Measurements from ENCODE around the gene TMEM117.

The TMEM117 gene

DNA sequence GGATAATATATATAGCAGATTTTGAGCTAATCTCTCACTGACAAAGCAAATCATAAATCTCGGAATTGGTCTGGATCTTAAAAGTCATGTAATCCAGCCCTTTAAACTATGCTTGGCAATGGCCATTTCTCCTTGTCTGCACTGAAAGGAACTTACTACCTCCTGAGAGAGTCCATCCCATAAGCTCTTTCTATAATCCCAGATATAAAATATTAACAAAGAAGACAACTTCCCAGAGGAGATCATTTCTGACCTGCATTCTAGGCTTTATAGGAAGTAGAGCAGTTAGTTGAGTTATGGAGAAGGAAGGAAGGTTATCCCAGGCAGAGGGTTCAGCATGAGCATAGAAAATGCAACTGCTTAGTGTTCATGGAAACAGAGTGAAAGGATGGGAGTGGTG is 99.7 kb downstream of the TMEM117 start:
- H3K36me3 Mint-ChIP-seq: peaks cover 17% of the 10 kb centered on the region
- no peaks in the 10 kb centered on the region for H3K4me1 Mint-ChIP-seq (ENCODE audit: low read depth)
- peaks cover 15% of the 10 kb centered on the region for H3K9me3 Mint-ChIP-seq (ENCODE audit: low read depth)
- no peak overlapping the region for H3K27ac Mint-ChIP-seq
- H3K4me3 Mint-ChIP-seq: no peak overlapping the region
- H3K27me3 Mint-ChIP-seq: no peaks in the 10 kb centered on the region

DNA sequence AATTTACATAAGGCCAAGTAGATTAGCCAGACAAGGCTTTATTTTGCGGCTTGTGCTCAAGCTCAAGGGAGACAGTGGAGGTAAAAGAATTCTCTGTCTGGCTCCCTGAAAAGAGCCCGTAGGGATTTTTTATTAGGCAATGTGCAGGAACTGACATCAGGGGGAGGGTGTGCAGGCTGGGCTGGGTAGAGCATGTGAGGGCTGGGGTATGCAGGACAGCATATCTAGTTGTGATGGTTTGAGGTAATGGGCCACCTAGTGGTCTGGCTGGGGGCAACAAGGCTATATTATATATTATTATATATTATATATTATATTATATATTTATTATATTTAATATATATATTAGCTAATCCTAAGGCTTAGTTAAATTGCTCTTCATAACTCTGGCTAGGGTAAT is 102.1 kb downstream of the TMEM117 start:
- Mint-ChIP-seq H3K27me3 (no peaks in the 10 kb centered on the region), H3K27ac (no peak overlapping the region)

DNA sequence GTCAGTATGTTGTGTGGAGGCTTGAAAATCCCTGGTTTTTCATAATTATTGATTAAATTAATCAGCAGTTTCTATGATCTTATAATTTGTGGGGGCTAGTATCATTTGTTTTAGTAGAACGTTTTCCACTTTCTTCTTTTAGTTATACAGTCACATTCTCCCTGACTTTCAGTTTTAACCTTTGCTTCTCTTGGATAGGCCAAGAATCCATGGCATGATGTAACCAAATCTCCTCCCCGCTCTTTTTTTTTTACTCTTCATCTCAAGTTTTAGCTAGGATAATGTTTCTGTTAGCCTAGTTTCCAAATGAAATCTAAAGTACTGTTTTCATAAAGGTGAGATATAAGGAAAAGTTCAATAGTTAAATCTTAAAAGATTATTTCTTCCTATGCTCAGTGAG is 106.5 kb downstream of the TMEM117 start:
- Mint-ChIP-seq H3K4me3 (no peak overlapping the region), H3K27ac (no peak overlapping the region), H3K27me3 (no peaks in the 10 kb centered on the region), H3K9me3 (ENCODE audit: low read depth) (no peaks in the 10 kb centered on the region), H3K4me1 (ENCODE audit: low read depth) (no peaks in the 10 kb centered on the region), H3K36me3 (peaks cover 19% of the 10 kb centered on the region)

More for the DNA sequence above, 102.1 kb downstream of the TMEM117 start:
- Mint-ChIP-seq H3K4me1 (ENCODE audit: low read depth) (no peaks in the 10 kb centered on the region), H3K4me3 (no peak overlapping the region), H3K9me3 (ENCODE audit: low read depth) (no peaks in the 10 kb centered on the region), H3K36me3 (peaks cover 4% of the 10 kb centered on the region)

DNA sequence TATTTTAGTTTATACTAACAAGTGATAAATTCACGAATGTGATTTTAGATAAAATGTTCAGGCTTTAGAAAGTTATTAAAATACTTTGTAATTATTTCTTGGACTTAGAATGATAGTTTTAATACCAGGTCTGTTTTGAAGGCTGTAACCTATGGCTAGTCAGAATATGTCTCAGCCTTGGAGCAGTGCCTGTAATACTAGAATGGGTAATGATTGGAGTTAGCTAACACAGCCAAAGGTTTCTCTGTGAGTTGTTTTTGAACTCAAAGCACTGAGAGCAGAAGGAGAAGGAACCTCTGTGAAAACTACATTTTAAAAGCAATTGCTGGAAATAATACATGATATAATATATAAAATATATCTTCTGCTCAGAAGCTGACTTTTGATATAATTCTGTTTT is 110.1 kb downstream of the TMEM117 start:
- Mint-ChIP-seq H3K9me3 (ENCODE audit: low read depth) (no peaks in the 10 kb centered on the region), H3K36me3 (peaks cover 26% of the 10 kb centered on the region)

DNA sequence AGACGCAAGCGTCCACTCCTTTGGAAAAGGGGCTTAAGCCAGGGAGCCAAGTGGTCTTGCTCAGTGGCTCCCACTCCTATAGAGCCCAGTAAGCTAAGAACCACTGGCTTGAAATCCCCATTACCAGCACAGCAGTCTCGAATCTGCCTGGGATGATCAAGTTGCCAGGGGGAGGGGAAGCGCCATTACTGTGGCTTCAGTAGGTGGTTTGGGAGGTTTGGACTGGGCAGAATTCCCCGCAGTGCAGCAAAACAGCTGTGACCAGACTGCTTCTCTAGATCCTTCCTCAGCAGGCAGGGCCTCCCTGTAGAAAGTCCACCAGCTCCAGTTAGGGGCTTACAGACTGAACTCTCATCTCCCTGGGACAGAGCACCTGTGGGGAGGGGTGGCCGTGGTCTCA is 115.4 kb downstream of the TMEM117 start:
- no peaks in the 10 kb centered on the region for H3K27me3 Mint-ChIP-seq
- peaks cover 12% of the 10 kb centered on the region for H3K36me3 Mint-ChIP-seq
- no peaks in the 10 kb centered on the region for H3K9me3 Mint-ChIP-seq (ENCODE audit: low read depth)
- no peak overlapping the region for H3K27ac Mint-ChIP-seq
- peaks cover 7% of the 10 kb centered on the region for H3K4me1 Mint-ChIP-seq (ENCODE audit: low read depth)
- no peak overlapping the region for H3K4me3 Mint-ChIP-seq

More for the DNA sequence above, 110.1 kb downstream of the TMEM117 start:
- H3K4me1 Mint-ChIP-seq (ENCODE audit: low read depth): no peaks in the 10 kb centered on the region
- H3K27me3 Mint-ChIP-seq: no peaks in the 10 kb centered on the region
- no peak overlapping the region for H3K4me3 Mint-ChIP-seq
- H3K27ac Mint-ChIP-seq: no peak overlapping the region

DNA sequence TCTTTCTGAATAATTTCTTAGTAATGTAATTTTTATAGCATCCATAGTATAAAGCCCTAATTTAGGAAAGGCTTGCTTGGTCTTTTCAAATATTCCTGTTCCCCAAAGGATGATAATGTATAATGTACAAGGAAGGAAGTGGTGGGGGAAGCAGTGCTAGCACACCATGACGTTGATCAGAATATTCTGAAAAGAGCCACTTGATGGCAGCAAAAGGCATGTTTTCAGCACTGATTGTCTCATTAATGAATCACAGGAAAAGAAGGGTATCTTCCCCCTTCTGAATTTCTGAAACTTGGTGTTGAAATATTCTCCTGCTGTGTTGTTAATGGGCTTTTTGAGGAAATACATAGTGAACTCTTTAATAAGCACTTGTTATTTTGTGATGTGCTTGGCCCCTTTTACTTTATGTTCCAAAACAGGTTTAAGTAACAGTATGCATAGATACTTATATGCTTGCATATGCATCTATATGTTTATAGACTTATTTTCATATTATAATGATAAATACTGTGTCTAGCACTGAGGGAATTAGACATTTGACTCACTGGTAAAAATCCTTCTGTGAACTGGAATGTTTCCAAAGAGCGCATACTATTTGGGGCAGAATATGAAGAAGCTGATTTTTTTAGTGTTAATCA is 122.0 kb downstream of the TMEM117 start:
- Mint-ChIP-seq H3K36me3 (peaks cover 2% of the 10 kb centered on the region), H3K9me3 (ENCODE audit: low read depth) (no peaks in the 10 kb centered on the region), H3K4me3 (no peak overlapping the region), H3K4me1 (ENCODE audit: low read depth) (peaks cover 9% of the 10 kb centered on the region), H3K27me3 (no peaks in the 10 kb centered on the region), H3K27ac (no peak overlapping the region)

DNA sequence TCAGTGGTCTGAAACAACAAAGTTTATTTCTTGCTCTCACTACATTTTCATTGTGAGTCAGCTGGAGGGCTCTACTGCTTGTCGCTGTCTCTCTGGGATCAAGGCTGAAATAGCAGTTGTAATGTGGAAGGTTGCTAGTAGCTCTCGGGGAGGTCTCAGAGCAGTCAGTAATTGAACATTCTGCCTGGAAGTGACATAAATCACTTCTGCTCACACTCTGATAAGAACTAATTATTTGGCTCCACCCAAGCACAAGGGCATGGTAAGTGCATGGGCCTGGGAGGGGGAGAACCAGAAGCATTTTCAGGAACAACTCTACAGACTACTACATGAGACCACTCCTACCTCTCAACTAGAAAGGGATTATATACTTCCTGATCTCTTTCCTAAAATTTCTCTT is 128.2 kb downstream of the TMEM117 start:
- Mint-ChIP-seq H3K4me1 (ENCODE audit: low read depth) (no peaks in the 10 kb centered on the region), H3K9me3 (ENCODE audit: low read depth) (peaks cover 7% of the 10 kb centered on the region), H3K4me3 (no peak overlapping the region), H3K27me3 (no peaks in the 10 kb centered on the region), H3K36me3 (peaks cover 7% of the 10 kb centered on the region), H3K27ac (no peak overlapping the region)

DNA sequence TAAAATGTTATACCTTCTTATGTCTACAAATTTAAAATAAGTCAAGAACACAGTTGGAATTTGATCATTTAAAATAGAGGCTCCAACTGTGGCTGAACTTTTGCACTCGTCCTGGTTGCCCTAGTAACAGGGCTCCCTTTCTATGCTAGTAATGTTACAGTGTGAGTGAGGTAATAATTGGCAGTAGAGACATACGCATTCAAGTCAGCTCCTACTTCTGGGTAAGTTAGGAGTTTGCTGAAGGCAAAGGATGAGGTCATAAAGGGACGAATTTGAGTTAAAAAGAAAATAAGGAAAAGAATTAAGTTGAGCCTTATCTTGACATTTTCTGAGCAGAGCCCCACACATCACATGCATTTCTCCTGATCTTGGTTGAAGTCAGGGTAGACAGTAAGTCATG is 129.1 kb downstream of the TMEM117 start:
- no peak overlapping the region for H3K27ac Mint-ChIP-seq

DNA sequence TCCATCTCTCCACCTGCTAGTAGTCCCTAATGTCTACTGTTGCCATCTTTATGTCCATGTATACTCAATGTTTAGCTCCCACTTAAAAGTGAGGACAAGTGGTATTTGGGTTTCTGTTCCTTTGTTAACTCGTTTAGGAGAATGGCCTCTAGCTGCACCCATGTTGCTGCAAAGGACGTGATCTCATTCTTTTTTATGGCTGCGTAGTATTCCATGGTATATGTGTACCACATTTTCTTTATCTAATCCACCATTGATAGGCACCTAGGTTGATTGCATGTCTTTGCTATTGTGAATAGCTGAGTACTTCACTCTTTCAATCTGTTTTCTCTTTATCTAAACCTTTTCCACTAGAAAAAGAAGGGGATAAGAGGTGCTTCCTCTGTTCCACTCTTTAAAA is 130.0 kb downstream of the TMEM117 start:
- Mint-ChIP-seq H3K4me1 (ENCODE audit: low read depth) (no peaks in the 10 kb centered on the region), H3K4me3 (no peak overlapping the region), H3K9me3 (ENCODE audit: low read depth) (peaks cover 7% of the 10 kb centered on the region), H3K27me3 (no peaks in the 10 kb centered on the region), H3K36me3 (peaks cover 10% of the 10 kb centered on the region), H3K27ac (no peak overlapping the region)

More for the DNA sequence above, 129.1 kb downstream of the TMEM117 start:
- Mint-ChIP-seq H3K27me3 (no peaks in the 10 kb centered on the region), H3K36me3 (peaks cover 7% of the 10 kb centered on the region), H3K4me1 (ENCODE audit: low read depth) (no peaks in the 10 kb centered on the region), H3K9me3 (ENCODE audit: low read depth) (peaks cover 7% of the 10 kb centered on the region), H3K4me3 (no peak overlapping the region)

DNA sequence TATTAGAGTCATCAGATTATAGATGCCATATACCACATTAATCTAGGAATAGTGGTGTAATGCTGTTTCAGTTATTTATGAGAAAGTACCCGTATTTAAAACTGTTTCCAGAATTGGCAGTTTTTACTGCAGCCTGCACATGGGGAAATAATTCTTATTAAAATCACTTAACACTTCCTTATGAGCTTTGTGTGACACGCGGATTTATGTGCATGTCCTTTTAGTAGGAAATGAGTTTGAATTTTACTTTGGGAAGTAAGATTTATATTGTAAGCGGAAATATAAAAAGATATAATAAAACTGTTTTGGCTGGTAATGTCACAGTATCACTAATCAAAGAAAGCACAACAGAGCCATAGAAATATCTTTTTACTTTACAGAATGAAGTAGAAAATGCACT is 132.9 kb downstream of the TMEM117 start:
- H3K27ac Mint-ChIP-seq: no peak overlapping the region
- no peaks in the 10 kb centered on the region for H3K27me3 Mint-ChIP-seq
- H3K4me3 Mint-ChIP-seq: no peak overlapping the region
- H3K36me3 Mint-ChIP-seq: peaks cover 20% of the 10 kb centered on the region
- H3K9me3 Mint-ChIP-seq (ENCODE audit: low read depth): peaks cover 7% of the 10 kb centered on the region
- H3K4me1 Mint-ChIP-seq (ENCODE audit: low read depth): no peaks in the 10 kb centered on the region

DNA sequence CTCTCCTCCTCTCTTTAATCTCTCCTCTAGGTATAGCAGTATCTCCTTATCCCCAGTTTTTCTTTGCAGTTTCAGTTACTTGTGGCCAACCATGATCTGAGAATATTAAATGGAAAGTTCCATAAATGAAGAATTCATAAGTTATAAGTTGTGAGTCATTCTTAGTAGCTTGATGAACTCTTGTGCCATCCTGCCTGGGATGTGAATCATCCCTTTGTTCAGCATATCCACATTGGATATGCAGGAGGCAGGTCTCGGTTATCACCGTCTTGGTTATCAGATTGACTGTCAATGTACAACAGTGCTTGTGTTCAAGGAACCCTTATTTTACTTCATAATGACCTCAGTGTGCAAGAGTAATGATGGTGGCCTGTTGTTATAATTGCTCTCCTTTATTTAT is 134.0 kb downstream of the TMEM117 start:
- Mint-ChIP-seq H3K27ac (no peak overlapping the region), H3K27me3 (no peaks in the 10 kb centered on the region), H3K4me3 (no peak overlapping the region), H3K36me3 (peaks cover 20% of the 10 kb centered on the region), H3K9me3 (ENCODE audit: low read depth) (peaks cover 7% of the 10 kb centered on the region), H3K4me1 (ENCODE audit: low read depth) (no peaks in the 10 kb centered on the region)

DNA sequence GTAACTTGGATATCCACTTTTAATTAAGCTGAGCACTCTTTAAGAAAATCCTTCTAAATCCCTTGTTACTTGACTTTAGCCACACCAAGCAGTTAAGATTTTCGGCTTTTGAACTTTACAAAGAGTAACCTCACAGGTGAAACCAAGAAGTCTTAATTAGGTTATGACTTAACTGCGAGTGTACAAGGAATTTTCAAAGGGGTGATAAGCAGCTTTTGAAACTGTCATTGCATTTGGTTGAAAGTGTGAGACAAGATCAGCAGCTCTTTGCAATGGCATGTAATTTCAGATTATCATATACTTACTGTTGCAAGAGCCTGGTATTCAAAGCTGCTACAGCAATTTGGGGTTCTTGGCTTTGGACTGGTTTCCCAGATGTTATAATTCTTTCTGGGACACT is 137.5 kb downstream of the TMEM117 start:
- Mint-ChIP-seq H3K4me3 (no peak overlapping the region), H3K27ac (no peak overlapping the region), H3K27me3 (no peaks in the 10 kb centered on the region), H3K4me1 (ENCODE audit: low read depth) (no peaks in the 10 kb centered on the region), H3K9me3 (ENCODE audit: low read depth) (peaks cover 11% of the 10 kb centered on the region), H3K36me3 (peaks cover 30% of the 10 kb centered on the region)

DNA sequence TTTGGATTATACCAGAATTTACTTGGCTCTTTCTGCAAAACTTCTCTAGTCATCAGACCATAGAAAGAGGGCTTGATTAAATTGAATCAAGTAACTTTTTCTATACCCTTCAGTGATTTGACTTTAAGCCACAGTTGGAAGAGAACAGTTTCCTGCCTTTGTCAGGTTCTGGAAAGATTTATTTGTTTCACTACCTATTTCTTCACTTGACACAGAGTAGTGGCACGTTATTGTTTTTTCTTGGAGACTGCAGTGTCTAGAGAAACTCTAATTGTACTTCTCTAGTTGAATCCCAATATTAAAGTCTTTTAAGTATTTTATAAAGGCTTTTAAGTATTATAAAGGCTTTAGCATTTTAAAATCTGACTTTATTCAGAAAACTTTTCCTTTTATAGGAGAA is 138.1 kb downstream of the TMEM117 start:
- H3K27ac Mint-ChIP-seq: no peak overlapping the region
- H3K27me3 Mint-ChIP-seq: no peaks in the 10 kb centered on the region
- peaks cover 16% of the 10 kb centered on the region for H3K9me3 Mint-ChIP-seq (ENCODE audit: low read depth)
- no peaks in the 10 kb centered on the region for H3K4me1 Mint-ChIP-seq (ENCODE audit: low read depth)
- H3K36me3 Mint-ChIP-seq: peaks cover 30% of the 10 kb centered on the region
- no peak overlapping the region for H3K4me3 Mint-ChIP-seq

DNA sequence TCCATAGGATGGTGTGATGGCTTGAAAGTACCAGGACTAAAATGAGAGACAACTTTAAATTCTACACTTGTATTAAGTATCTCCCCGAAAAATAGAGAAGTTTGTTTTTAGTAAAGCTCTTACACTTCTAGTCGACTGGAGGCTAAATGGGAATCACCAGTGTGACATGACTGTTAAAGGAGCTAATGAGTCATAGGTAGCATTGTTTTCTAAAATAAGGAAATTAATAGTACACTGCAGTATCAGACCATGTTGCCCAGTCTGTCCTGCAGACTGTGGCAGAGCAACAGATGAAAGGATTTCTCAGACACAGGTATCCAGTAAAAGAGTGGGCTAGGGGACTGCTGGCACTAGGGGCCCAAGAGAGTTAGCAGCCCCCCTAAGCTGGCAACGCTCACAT is 140.1 kb downstream of the TMEM117 start:
- Mint-ChIP-seq H3K27me3 (no peaks in the 10 kb centered on the region), H3K36me3 (peaks cover 33% of the 10 kb centered on the region), H3K4me1 (ENCODE audit: low read depth) (no peaks in the 10 kb centered on the region), H3K4me3 (no peak overlapping the region), H3K27ac (no peak overlapping the region), H3K9me3 (ENCODE audit: low read depth) (peaks cover 19% of the 10 kb centered on the region)

DNA sequence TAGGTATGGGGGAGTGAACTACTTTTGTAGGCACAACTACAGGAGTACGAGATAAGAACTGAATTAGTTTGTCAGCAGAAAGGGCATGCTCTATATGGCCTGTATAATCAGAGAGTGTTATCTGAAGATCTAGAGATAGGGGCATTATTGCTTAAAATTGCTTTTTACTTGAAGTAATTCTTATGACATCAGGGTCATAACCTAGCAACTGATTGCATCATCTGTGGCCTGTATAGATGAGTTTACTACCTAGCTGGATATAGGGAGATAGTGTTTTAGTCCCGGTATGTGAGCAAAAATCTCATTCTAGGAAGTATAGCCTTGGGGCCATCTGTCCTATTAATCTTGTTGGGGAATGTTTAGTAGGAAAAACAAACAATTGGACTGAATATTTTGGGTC is 142.7 kb downstream of the TMEM117 start:
- H3K36me3 Mint-ChIP-seq: peaks cover 28% of the 10 kb centered on the region
- H3K4me3 Mint-ChIP-seq: no peak overlapping the region
- H3K9me3 Mint-ChIP-seq (ENCODE audit: low read depth): peaks cover 19% of the 10 kb centered on the region
- H3K27ac Mint-ChIP-seq: no peak overlapping the region
- H3K4me1 Mint-ChIP-seq (ENCODE audit: low read depth): no peaks in the 10 kb centered on the region
- H3K27me3 Mint-ChIP-seq: no peaks in the 10 kb centered on the region

DNA sequence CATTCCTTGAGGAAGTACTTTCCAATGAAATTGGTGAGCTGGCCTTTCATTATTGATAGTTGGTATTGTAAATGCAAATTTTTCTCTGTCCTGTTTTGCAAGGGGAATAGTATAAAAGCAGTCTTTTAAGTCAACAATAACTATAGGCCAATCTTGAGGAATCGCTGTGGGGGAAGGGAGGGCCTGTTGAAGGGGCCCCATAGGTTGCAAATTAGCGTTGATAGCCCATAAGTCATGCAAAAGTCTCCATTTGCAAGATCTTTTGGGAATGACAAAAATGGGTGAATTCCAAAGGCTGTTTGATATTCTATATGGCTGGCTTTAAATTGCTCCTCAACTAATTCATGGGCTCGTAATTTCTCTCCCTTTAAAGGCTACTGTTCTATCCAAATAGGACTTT is 143.6 kb downstream of the TMEM117 start:
- H3K27me3 Mint-ChIP-seq: no peaks in the 10 kb centered on the region
- H3K27ac Mint-ChIP-seq: no peak overlapping the region
- peaks cover 28% of the 10 kb centered on the region for H3K36me3 Mint-ChIP-seq
- H3K4me1 Mint-ChIP-seq (ENCODE audit: low read depth): no peaks in the 10 kb centered on the region
- H3K4me3 Mint-ChIP-seq: no peak overlapping the region
- peaks cover 19% of the 10 kb centered on the region for H3K9me3 Mint-ChIP-seq (ENCODE audit: low read depth)

Data from activated naive CD8-positive, alpha-beta T cell (primary cell).